Endodermal cell (in vitro differentiated cells): ENCODE measurements around the gene PPT1. TPM values are rescaled to one million over a fixed set of nuclear protein-coding genes. Genes with fewer than 3 reads are reported as not detected.

Source experiments
- DNase-seq: peaks from one replicate; pipeline ENCODE4 v3.0.0-alpha.2; 2017
- H3K27ac ChIP-seq: 2 replicates; pipeline ENCODE4 v1.5.1; 2013; ENCODE audit warnings: mild to moderate bottlenecking, low read depth, low read length, moderate library complexity
- H3K27me3 ChIP-seq: 2 replicates; pipeline ENCODE4 v1.6.1; 2013; ENCODE audit warnings: mild to moderate bottlenecking, low read length, moderate library complexity; ENCODE audit not compliant: insufficient read depth, control insufficient read depth, poor library complexity, severe bottlenecking
- H3K36me3 ChIP-seq: 2 replicates; pipeline ENCODE4 v1.7.0; 2013; ENCODE audit warnings: mild to moderate bottlenecking, low read length, moderate library complexity; ENCODE audit not compliant: control insufficient read depth, insufficient read depth
- H3K4me1 ChIP-seq: one replicate; pipeline ENCODE4 v1.7.0; 2013; ENCODE audit warnings: low read length; ENCODE audit not compliant: control insufficient read depth, insufficient read depth
- H3K4me3 ChIP-seq: 2 replicates; pipeline ENCODE4 v1.5.1; 2013; ENCODE audit warnings: mild to moderate bottlenecking, low read length, moderate library complexity
- H3K9ac ChIP-seq: 2 replicates; pipeline ENCODE4 v1.6.1; 2013; ENCODE audit warnings: mild to moderate bottlenecking, low read length, moderate library complexity; ENCODE audit not compliant: poor library complexity, severe bottlenecking; ENCODE audit errors: extremely low read depth
- H3K9me3 ChIP-seq: 2 replicates; pipeline ENCODE4 v1.6.1; 2013; ENCODE audit warnings: mild to moderate bottlenecking, low read length, moderate library complexity; ENCODE audit not compliant: control insufficient read depth
- H3K27ac Mint-ChIP-seq: 2 replicates; pipeline ENCODE4 v1.8.0; 2020; ENCODE audit warnings: mixed read lengths
- H3K27me3 Mint-ChIP-seq: 2 replicates; pipeline ENCODE4 v1.8.0; 2021; ENCODE audit warnings: mild to moderate bottlenecking, mixed read lengths; ENCODE audit not compliant: insufficient read depth
- H3K36me3 Mint-ChIP-seq: 2 replicates; pipeline ENCODE4 v1.8.0; 2020; ENCODE audit warnings: low read depth, mixed read lengths
- H3K4me1 Mint-ChIP-seq: 2 replicates; pipeline ENCODE4 v1.8.0; 2020; ENCODE audit warnings: mixed read lengths
- H3K4me3 Mint-ChIP-seq: 2 replicates; pipeline ENCODE4 v1.8.0; 2020; ENCODE audit warnings: mild to moderate bottlenecking, moderate library complexity, mixed read lengths
- H3K9me3 Mint-ChIP-seq: 2 replicates; pipeline ENCODE4 v1.8.0; 2020; ENCODE audit warnings: mild to moderate bottlenecking, mixed read lengths
- CTCF ChIP-seq: fragments of 200-600 bp; sonication (generic); conservative IDR thresholded peaks from 2 replicates; pipeline ENCODE4 v1.5.0; 2021; ENCODE audit warnings: antibody characterized with exemption, mild to moderate bottlenecking
- WGBS, 2 experiments: methylation state at CpG; one replicate each; pipeline versions ENCODE4 v1.1.5 to v1.1.7; 2013; ENCODE audit warnings: missing lambda C conversion rate in 2 of 2, mixed read lengths in 1 of 2; ENCODE audit not compliant: insufficient coverage in 1 of 2, insufficient read length in 1 of 2; 5-methylcytosine and 5-hydroxymethylcytosine counted together
- total RNA-seq, 2 donors: library from RNA; stranded (reverse); fragmentation: NEBNext Ultra II Directional in 1 of 2; extraction: Animal tissue kit (Norgen Biotek cat#: 25700) in 1 of 2; gene quantifications; 2 replicates in 1 of 2; 3 replicates in 1 of 2; pipeline ENCODE4 v1.2.1, GENCODE V29; 2021

Gene PPT1
- total RNA-seq, 2 donors from 2014 or later = 85.7 to 111 TPM

GRCh38 chr1:40141878-40142535 lies 45.0 kb upstream of the PPT1 start:
- no peak overlapping the region for H3K27ac Mint-ChIP-seq
- H3K36me3 ChIP-seq = no peaks in the 10 kb centered on the region
- no peaks in the 10 kb centered on the region for H3K9me3 Mint-ChIP-seq
- H3K9ac ChIP-seq = no peak overlapping the region
- H3K36me3 Mint-ChIP-seq = no peaks in the 10 kb centered on the region
- no peak overlapping the region for H3K27ac ChIP-seq
- H3K9me3 ChIP-seq = no peaks in the 10 kb centered on the region
- H3K4me3 ChIP-seq = no peak overlapping the region
- peaks cover 29% of the 10 kb centered on the region for H3K27me3 ChIP-seq
- 80 to 95% methylated on average over 1 to 2 of the region's 2 CpGs for WGBS, 2 experiments
- no peak for DNase-seq
- H3K27me3 Mint-ChIP-seq = peaks cover 27% of the 10 kb centered on the region
- H3K4me1 Mint-ChIP-seq = peaks cover 12% of the 10 kb centered on the region
- H3K4me1 ChIP-seq = peaks cover 4% of the 10 kb centered on the region
- H3K4me3 Mint-ChIP-seq = no peak overlapping the region
- no peak for TF ChIP-seq CTCF

GRCh38 chr1:40140211-40140973 lies 43.3 kb upstream of the PPT1 start:
- Mint-ChIP-seq H3K36me3 (no peaks in the 10 kb centered on the region), H3K9me3 (no peaks in the 10 kb centered on the region), H3K27ac (no peak overlapping the region), H3K27me3 (peaks cover 11% of the 10 kb centered on the region), H3K4me1 (peaks cover 10% of the 10 kb centered on the region), H3K4me3 (no peak overlapping the region)
- Histone ChIP-seq H3K36me3 (no peaks in the 10 kb centered on the region), H3K9ac (no peak overlapping the region), H3K27ac (no peak overlapping the region), H3K9me3 (no peaks in the 10 kb centered on the region), H3K4me3 (no peak overlapping the region), H3K4me1 (peaks cover 4% of the 10 kb centered on the region), H3K27me3 (peaks cover 13% of the 10 kb centered on the region)
- TF ChIP-seq CTCF = no peak
- WGBS, 2 experiments = 85 to 92% methylated on average over 6 to 7 of the region's 7 CpGs
- no peak for DNase-seq

GRCh38 chr1:40133839-40134238 lies 36.8 kb upstream of the PPT1 start:
- Histone ChIP-seq H3K27me3 (no peaks in the 10 kb centered on the region), H3K4me3 (no peak overlapping the region), H3K9me3 (peaks cover 8% of the 10 kb centered on the region), H3K9ac (no peak overlapping the region), H3K27ac (no peak overlapping the region), H3K36me3 (no peaks in the 10 kb centered on the region), H3K4me1 (no peaks in the 10 kb centered on the region)
- Mint-ChIP-seq H3K27me3 (no peaks in the 10 kb centered on the region), H3K36me3 (no peaks in the 10 kb centered on the region), H3K4me3 (no peak overlapping the region), H3K4me1 (no peaks in the 10 kb centered on the region), H3K9me3 (peaks cover 3% of the 10 kb centered on the region), H3K27ac (no peak overlapping the region)
- TF ChIP-seq CTCF = no peak
- no peak for DNase-seq
- 79% methylated on average over 2 of the region's 2 CpGs; no CpG with 5 or more reads in 1 of the 2 experiments for WGBS, 2 experiments
